Karpas-422 (cell line): ENCODE measurements around the gene UBE2C. TPM values are rescaled to one million over a fixed set of nuclear protein-coding genes. Genes with fewer than 3 reads are reported as not detected.
"Not testable (repeated sequence)": the region's sequence is repeated elsewhere in the genome, so short reads cannot be mapped to it uniquely, and the experiment has no call there.

ENCODE experiments used
- DNase-seq: peaks from one replicate; pipeline ENCODE4 v3.0.0-alpha.2; 2015
- H2AFZ ChIP-seq: fragments of 200-600 bp; sonication (generic); 2 replicates; pipeline ENCODE4 v1.6.1; 2014; ENCODE audit warnings: antibody characterized with exemption, low read length, mixed read lengths
- H3K27ac ChIP-seq: fragments of 200-600 bp; sonication (generic); 2 replicates; pipeline ENCODE4 v1.5.1; 2014; ENCODE audit warnings: mild to moderate bottlenecking, low read length, moderate library complexity
- H3K27me3 ChIP-seq: fragments of 200-600 bp; sonication (generic); 2 replicates; pipeline ENCODE4 v1.6.1; 2014; ENCODE audit warnings: low read length, mixed read lengths
- H3K36me3 ChIP-seq: fragments of 200-600 bp; sonication (generic); 2 replicates; pipeline ENCODE4 v1.6.1; 2014; ENCODE audit warnings: low read length, mixed read lengths; ENCODE audit not compliant: insufficient read depth
- H3K4me1 ChIP-seq: fragments of 200-600 bp; sonication (generic); 2 replicates; pipeline ENCODE4 v1.6.1; 2014; ENCODE audit warnings: mild to moderate bottlenecking, low read length, mixed read lengths
- H3K4me2 ChIP-seq: fragments of 200-600 bp; sonication (generic); 2 replicates; pipeline ENCODE4 v1.6.1; 2014; ENCODE audit warnings: low read length, low read depth, mild to moderate bottlenecking; ENCODE audit not compliant: poor library complexity, severe bottlenecking
- H3K4me3 ChIP-seq: fragments of 200-600 bp; sonication (generic); 2 replicates; pipeline ENCODE4 v1.5.1; 2014; ENCODE audit warnings: mild to moderate bottlenecking, antibody characterized with exemption, low read length, mixed read lengths
- H3K79me2 ChIP-seq: fragments of 200-600 bp; sonication (generic); 2 replicates; pipeline ENCODE4 v1.6.1; 2014; ENCODE audit warnings: mild to moderate bottlenecking, low read length, mixed read lengths
- H3K9ac ChIP-seq: fragments of 200-600 bp; sonication (generic); 2 replicates; pipeline ENCODE4 v1.6.0; 2014; ENCODE audit warnings: low read length
- H3K9me2 ChIP-seq: fragments of 200-600 bp; sonication (generic), shearing (Covaris generic); replicated peaks from 2 replicates; pipeline ENCODE4 v1.6.0; 2014; ENCODE audit warnings: mild to moderate bottlenecking, low read length, moderate library complexity; ENCODE audit not compliant: insufficient read depth
- H3K9me3 ChIP-seq: fragments of 300-700, 200-600 bp; sonication (generic); 2 replicates; pipeline ENCODE4 v1.6.1; 2014; ENCODE audit warnings: low read length, mixed read lengths
- H4K20me1 ChIP-seq: fragments of 200-600 bp; sonication (generic); 2 replicates; pipeline ENCODE4 v1.6.1; 2014; ENCODE audit warnings: mild to moderate bottlenecking, antibody characterized with exemption, low read length, low read depth; ENCODE audit not compliant: insufficient read depth
- total RNA-seq: library from RNA; depleted of rRNA; stranded (reverse); fragments of >200 nt; shearing (Covaris generic); gene quantifications from 2 replicates; pipeline ENCODE4 v1.2.3, GENCODE V29; 2014; ENCODE audit warnings: low replicate concordance

The UBE2C gene
- total RNA-seq, 1 experiment from 2014 or later, result 141 TPM

GRCh38 chr20:45822857-45823256, 10.4 kb downstream of the UBE2C start:
- no peaks in the 10 kb centered on the region for H4K20me1 ChIP-seq
- no peak overlapping the region for H3K4me3 ChIP-seq
- no peaks in the 10 kb centered on the region for H3K27me3 ChIP-seq
- H3K27ac ChIP-seq, result no peak overlapping the region
- H3K36me3 ChIP-seq, result no peaks in the 10 kb centered on the region
- no peak overlapping the region for H3K4me2 ChIP-seq
- H3K4me1 ChIP-seq, result no peaks in the 10 kb centered on the region
- H3K79me2 ChIP-seq, result no peaks in the 10 kb centered on the region
- DNase-seq, result no peak
- H2AFZ ChIP-seq, result no peak overlapping the region
- H3K9me3 ChIP-seq, result no peaks in the 10 kb centered on the region
- H3K9me2 ChIP-seq, result no peaks in the 10 kb centered on the region
- no peak overlapping the region for H3K9ac ChIP-seq

- no peaks in the 10 kb centered on the region for H3K36me3 ChIP-seq
- peak; percentile 77 for DNase-seq
- no peaks in the 10 kb centered on the region for H3K9me3 ChIP-seq
- H3K4me1 ChIP-seq, result no peaks in the 10 kb centered on the region
- H3K4me3 ChIP-seq, result no peak overlapping the region
- no peaks in the 10 kb centered on the region for H3K9me2 ChIP-seq
- no peak overlapping the region for H3K9ac ChIP-seq
- no peaks in the 10 kb centered on the region for H3K79me2 ChIP-seq
- no peaks in the 10 kb centered on the region for H4K20me1 ChIP-seq
- no peak overlapping the region for H3K4me2 ChIP-seq
- H3K27ac ChIP-seq, result no peak overlapping the region
- no peaks in the 10 kb centered on the region for H3K27me3 ChIP-seq
- no peak overlapping the region for H2AFZ ChIP-seq
Observed at GRCh38 chr20:45823949-45824835, 11.7 kb downstream of the UBE2C start.

- H3K9me2 ChIP-seq, result no peaks in the 10 kb centered on the region
- H3K36me3 ChIP-seq, result no peaks in the 10 kb centered on the region
- no peak overlapping the region for H3K9ac ChIP-seq
- H3K4me1 ChIP-seq, result no peaks in the 10 kb centered on the region
- H2AFZ ChIP-seq, result no peak overlapping the region
- no peaks in the 10 kb centered on the region for H3K9me3 ChIP-seq
- H4K20me1 ChIP-seq, result no peaks in the 10 kb centered on the region
- H3K27me3 ChIP-seq, result no peaks in the 10 kb centered on the region
- H3K27ac ChIP-seq, result no peak overlapping the region
- H3K79me2 ChIP-seq, result no peaks in the 10 kb centered on the region
- H3K4me3 ChIP-seq, result no peak overlapping the region
- no peak overlapping the region for H3K4me2 ChIP-seq
- no peak for DNase-seq
Observed at GRCh38 chr20:45826381-45827019, 14.1 kb downstream of the UBE2C start.

- Histone ChIP-seq H2AFZ (no peak within 1 kb of the TSS), H3K27me3 (no peaks in the 10 kb centered on the region), H3K36me3 (no peaks in the 10 kb centered on the region), H3K27ac (no peak within 1 kb of the TSS), H3K4me3 (no peak within 1 kb of the TSS), H3K9ac (no peak within 1 kb of the TSS), H3K79me2 (no peaks in the 10 kb centered on the region), H4K20me1 (no peaks in the 10 kb centered on the region), H3K4me1 (no peaks in the 10 kb centered on the region), H3K9me2 (no peaks in the 10 kb centered on the region), H3K9me3 (no peaks in the 10 kb centered on the region), H3K4me2 (no peak within 1 kb of the TSS)
- DNase-seq, result no peak
Observed at GRCh38 chr20:45827030-45827652, 14.7 kb downstream of the UBE2C start, which contains the start of gene TNNC2. Gene TNNC2 (minus strand): TSS chr20:45827312. CDS start chr20:45827248, 64 bp downstream.

GRCh38 chr20:45827712-45828111, 15.3 kb downstream of the UBE2C start:
- Histone ChIP-seq H3K9me2 (no peaks in the 10 kb centered on the region), H3K36me3 (no peaks in the 10 kb centered on the region), H3K79me2 (no peaks in the 10 kb centered on the region), H3K4me1 (no peaks in the 10 kb centered on the region), H4K20me1 (no peaks in the 10 kb centered on the region), H3K9me3 (no peaks in the 10 kb centered on the region), H3K4me2 (no peak overlapping the region), H3K9ac (no peak overlapping the region), H2AFZ (no peak overlapping the region), H3K27me3 (no peaks in the 10 kb centered on the region), H3K27ac (no peak overlapping the region), H3K4me3 (no peak overlapping the region)
- DNase-seq, result no peak

- H3K27ac ChIP-seq, result no peak overlapping the region
- no peaks in the 10 kb centered on the region for H3K27me3 ChIP-seq
- H3K4me2 ChIP-seq, result no peak overlapping the region
- H3K9ac ChIP-seq, result no peak overlapping the region
- no peaks in the 10 kb centered on the region for H3K79me2 ChIP-seq
- H4K20me1 ChIP-seq, result no peaks in the 10 kb centered on the region
- H3K4me1 ChIP-seq, result no peaks in the 10 kb centered on the region
- H3K36me3 ChIP-seq, result no peaks in the 10 kb centered on the region
- H2AFZ ChIP-seq, result no peak overlapping the region
- no peaks in the 10 kb centered on the region for H3K9me3 ChIP-seq
- H3K4me3 ChIP-seq, result no peak overlapping the region
- DNase-seq, result no peak
- no peaks in the 10 kb centered on the region for H3K9me2 ChIP-seq
Observed at GRCh38 chr20:45828589-45828988, 16.1 kb downstream of the UBE2C start.

- not testable (repeated sequence) for H3K4me1 ChIP-seq, H4K20me1 ChIP-seq, H3K9me3 ChIP-seq, H2AFZ ChIP-seq, H3K9me2 ChIP-seq, H3K36me3 ChIP-seq, H3K9ac ChIP-seq, H3K27me3 ChIP-seq, DNase-seq, H3K4me3 ChIP-seq, H3K79me2 ChIP-seq, H3K4me2 ChIP-seq, H3K27ac ChIP-seq
Observed at GRCh38 chr20:45829673-45830106, 17.2 kb downstream of the UBE2C start.

- no peak for DNase-seq
- H4K20me1 ChIP-seq, result no peaks in the 10 kb centered on the region
- no peaks in the 10 kb centered on the region for H3K27me3 ChIP-seq
- no peaks in the 10 kb centered on the region for H3K36me3 ChIP-seq
- no peak overlapping the region for H2AFZ ChIP-seq
- H3K9me3 ChIP-seq, result no peaks in the 10 kb centered on the region
- H3K9ac ChIP-seq, result no peak overlapping the region
- H3K4me3 ChIP-seq, result no peak overlapping the region
- no peaks in the 10 kb centered on the region for H3K9me2 ChIP-seq
- H3K4me2 ChIP-seq, result no peak overlapping the region
- no peak overlapping the region for H3K27ac ChIP-seq
- no peaks in the 10 kb centered on the region for H3K79me2 ChIP-seq
- H3K4me1 ChIP-seq, result no peaks in the 10 kb centered on the region
Observed at GRCh38 chr20:45832619-45833018, 20.2 kb downstream of the UBE2C start.
